Hepatocyte (in vitro differentiated cells): ENCODE measurements around the gene DPT.

Experiments
- EZH2 ChIP-seq: fragments of 200-600 bp; sonication (generic); IDR thresholded peaks from 2 replicates; pipeline ENCODE4 v1.6.1; 2016; ENCODE audit warnings: antibody characterized with exemption, mild to moderate bottlenecking, borderline replicate concordance
- TF ChIP-seq, protein P1 (sequence below): fragments of 200-600 bp; sonication (generic); IDR thresholded peaks from 2 replicates; pipeline ENCODE4 v1.5.1; 2016; ENCODE audit warnings: antibody characterized with exemption, mild to moderate bottlenecking; ENCODE audit not compliant: poor library complexity

DNA sequence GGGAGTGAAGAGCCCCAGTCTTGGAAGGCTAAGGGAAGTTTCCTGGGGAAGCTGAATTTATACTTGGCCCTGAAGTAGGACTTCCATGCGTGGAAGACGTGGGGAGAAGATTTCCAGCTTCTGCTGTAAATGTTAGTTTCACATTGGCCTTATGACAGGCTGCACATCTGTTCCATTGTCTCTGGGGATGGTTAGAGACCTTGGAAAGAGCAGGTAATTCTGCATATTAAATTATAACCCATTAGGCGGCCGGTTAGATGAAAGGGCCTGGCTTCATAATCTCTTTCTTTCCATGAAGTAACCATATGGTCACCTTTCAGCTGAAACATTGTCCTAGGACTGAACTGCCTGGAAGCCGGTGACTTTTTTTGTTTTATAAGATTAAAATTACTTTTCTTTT, 37.5 kb downstream of the DPT start:
- no peak for TF ChIP-seq EZH2
- TF ChIP-seq, protein P1, sequence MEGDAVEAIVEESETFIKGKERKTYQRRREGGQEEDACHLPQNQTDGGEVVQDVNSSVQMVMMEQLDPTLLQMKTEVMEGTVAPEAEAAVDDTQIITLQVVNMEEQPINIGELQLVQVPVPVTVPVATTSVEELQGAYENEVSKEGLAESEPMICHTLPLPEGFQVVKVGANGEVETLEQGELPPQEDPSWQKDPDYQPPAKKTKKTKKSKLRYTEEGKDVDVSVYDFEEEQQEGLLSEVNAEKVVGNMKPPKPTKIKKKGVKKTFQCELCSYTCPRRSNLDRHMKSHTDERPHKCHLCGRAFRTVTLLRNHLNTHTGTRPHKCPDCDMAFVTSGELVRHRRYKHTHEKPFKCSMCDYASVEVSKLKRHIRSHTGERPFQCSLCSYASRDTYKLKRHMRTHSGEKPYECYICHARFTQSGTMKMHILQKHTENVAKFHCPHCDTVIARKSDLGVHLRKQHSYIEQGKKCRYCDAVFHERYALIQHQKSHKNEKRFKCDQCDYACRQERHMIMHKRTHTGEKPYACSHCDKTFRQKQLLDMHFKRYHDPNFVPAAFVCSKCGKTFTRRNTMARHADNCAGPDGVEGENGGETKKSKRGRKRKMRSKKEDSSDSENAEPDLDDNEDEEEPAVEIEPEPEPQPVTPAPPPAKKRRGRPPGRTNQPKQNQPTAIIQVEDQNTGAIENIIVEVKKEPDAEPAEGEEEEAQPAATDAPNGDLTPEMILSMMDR = no peak
